Measurements from ENCODE around the gene ONECUT1.

The ONECUT1 gene

DNA sequence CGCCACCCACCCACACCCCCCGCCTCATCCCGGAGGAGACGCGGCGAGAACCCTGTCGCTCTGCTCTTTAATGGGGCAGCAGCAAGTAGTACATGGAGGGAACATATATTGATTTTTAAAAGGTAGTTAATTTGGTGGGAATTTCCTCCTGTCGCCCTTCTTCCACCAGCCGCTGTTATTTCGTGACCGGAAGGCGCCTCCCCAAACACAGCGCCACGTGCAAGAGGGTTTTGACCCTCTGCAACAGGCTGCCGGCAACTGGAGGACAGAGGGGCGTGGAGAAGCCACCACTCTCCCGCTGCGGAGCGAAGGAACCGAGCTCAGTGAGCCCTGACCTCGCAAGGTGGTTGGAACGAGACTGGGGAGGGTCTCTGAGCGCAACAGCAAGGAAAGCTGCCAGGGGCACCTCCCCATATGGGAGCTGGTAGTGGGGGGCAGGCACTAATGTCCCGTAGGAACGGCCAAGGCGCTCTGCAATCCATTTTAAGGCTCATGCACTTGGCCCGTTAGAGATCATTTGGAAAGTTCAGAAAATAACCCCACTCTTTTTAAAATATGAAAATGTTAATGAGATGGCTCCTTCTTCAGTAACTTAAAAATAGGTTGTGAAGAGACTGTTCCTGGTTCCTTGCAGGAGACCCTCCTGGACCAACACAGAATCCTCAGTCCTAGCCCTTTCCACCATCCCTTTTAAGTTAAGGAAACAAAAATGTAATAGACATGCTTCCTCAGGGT is 4.3 kb downstream of the ONECUT1 start:
- Histone ChIP-seq H3K27me3 (ENCODE audit: control insufficient read depth, insufficient read depth, low read length) (peaks cover 95% of the 10 kb centered on the region), H3K4me1 (ENCODE audit: control insufficient read depth, insufficient read depth, low read length) (peaks cover 10% of the 10 kb centered on the region), H3K4me3 (ENCODE audit: low read length) (no peak overlapping the region), H3K9ac (ENCODE audit: low read length) (no peak overlapping the region), H3K36me3 (ENCODE audit: control insufficient read depth, insufficient read depth, low read length) (no peaks in the 10 kb centered on the region), H3K9me3 (ENCODE audit: control insufficient read depth, low read length) (no peaks in the 10 kb centered on the region)

DNA sequence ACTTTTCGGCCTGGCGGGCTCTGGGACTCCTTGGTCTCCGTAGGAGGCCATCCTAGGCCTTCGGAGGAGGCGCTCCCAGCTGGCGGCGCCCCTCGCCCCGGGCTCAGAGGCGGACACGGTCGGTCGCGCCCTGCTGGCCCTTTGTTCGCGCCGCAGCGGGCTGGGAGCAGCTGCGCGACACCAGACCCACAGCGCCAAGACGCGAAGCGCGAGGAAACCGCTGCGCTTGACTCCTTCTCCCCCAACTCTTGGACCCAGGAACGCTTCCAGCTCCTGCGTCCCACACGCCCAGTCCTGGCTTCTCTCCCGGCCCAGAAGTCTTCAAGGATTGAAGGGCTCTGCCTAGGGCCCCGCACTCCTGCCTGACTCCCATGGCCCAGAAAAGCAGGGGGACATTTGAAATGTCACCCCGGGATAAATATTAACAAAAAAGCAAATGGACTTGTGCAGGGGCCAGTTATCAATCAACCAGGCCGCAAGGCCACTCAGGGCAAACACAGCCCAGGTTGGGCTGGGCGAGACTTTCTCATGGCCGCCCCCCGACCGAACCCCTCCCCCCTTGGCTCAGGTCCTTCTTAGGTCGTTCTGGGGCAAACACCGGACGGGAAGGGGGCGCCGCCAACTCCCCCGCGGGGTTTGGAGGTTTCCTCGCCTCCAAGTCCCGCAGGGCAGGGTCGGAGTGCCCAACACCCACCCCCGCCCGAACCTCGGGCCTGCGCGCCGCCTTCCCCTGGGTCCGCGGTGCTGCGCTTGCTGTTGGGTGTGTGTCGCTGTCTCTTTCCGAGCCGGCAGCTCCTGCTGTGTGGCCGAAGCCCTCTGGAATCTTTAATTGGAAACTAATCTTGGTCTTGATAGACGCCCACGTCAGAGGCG is 5.1 kb downstream of the ONECUT1 start:
- peaks cover 10% of the 10 kb centered on the region for H3K4me1 ChIP-seq (ENCODE audit: control insufficient read depth, insufficient read depth, low read length)
- no peak overlapping the region for H3K4me3 ChIP-seq (ENCODE audit: low read length)
- no peaks in the 10 kb centered on the region for H3K9me3 ChIP-seq (ENCODE audit: control insufficient read depth, low read length)
- H3K9ac ChIP-seq (ENCODE audit: low read length), result no peak overlapping the region
- H3K27me3 ChIP-seq (ENCODE audit: control insufficient read depth, insufficient read depth, low read length), result peaks cover 95% of the 10 kb centered on the region
- no peaks in the 10 kb centered on the region for H3K36me3 ChIP-seq (ENCODE audit: control insufficient read depth, insufficient read depth, low read length)

DNA sequence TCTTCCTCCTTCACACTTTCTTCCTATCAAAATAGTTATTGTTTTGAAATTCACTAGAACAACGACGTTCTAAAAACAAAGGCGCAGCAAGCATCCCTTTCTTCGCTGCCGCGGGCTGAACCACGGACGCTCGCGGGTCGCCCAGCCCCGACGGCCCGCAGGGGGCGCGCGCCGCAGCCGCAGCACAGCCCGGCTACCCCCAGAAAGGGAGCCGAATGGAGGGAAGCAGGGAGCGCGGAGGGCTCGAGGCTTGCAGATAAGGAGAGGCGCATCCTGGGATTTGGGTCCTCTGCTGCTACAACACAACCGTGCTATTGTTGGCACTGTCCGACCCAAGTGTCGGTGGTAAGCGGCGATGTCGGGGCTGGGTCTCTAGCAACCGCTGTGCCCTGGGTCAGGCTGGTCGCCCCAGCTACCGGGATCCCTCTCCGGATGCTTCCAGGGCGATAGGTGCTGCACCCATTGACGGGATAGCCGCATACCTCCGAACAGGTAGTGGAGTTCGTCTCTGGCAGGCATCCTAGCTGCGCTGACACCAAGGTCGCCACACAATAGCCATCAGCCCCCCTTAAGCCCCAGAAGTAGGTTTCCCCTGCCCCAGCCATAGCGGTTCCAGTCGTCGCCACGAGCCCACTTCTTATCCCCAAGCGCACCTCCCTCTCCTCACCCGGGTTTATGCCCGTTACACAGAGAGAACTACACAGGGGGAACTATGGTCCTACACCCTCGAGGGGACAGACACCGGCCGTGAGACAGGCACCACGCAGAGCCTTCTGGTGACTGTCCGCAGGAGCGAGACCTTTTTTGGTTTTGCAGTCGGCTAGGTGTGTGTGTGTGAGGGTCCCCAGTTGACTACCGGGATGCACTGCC is 6.0 kb downstream of the ONECUT1 start:
- H3K27me3 ChIP-seq (ENCODE audit: control insufficient read depth, insufficient read depth, low read length), result peaks cover 86% of the 10 kb centered on the region
- peaks cover 5% of the 10 kb centered on the region for H3K4me1 ChIP-seq (ENCODE audit: control insufficient read depth, insufficient read depth, low read length)
- H3K9ac ChIP-seq (ENCODE audit: low read length), result no peak overlapping the region
- no peaks in the 10 kb centered on the region for H3K9me3 ChIP-seq (ENCODE audit: control insufficient read depth, low read length)
- H3K36me3 ChIP-seq (ENCODE audit: control insufficient read depth, insufficient read depth, low read length), result no peaks in the 10 kb centered on the region
- no peak overlapping the region for H3K4me3 ChIP-seq (ENCODE audit: low read length)

DNA sequence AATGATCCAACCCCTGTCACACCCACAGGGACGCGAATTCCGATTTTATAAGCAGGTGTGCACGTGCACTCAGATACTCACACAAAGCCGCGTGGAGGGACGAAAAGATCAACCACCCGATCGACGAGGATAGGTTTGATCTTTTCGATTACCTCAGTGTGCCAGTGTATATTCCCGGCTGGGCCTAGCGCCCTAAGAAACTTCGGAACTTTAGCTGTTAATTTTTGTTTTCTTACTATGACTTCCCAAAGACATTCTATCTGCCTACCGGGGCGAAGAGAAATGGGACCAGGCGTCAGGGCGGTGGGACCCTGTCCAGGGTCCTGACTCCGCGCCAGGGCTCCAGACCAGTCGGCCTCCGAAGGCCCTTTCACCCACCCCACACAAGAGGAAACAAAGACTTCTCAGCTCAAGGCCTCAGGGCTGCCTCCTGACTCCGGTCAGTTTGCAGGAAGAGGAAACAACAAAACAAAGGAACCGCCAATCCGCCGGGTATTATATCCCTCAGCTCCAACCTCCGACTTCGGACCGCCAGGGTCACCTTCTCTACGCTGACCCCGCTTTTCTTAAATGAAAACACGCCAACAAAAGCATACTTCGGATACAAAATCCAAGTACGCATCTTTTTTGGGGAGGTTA is 6.8 kb downstream of the ONECUT1 start:
- Histone ChIP-seq H3K27me3 (ENCODE audit: control insufficient read depth, insufficient read depth, low read length) (peaks cover 78% of the 10 kb centered on the region), H3K4me1 (ENCODE audit: control insufficient read depth, insufficient read depth, low read length) (no peaks in the 10 kb centered on the region), H3K9ac (ENCODE audit: low read length) (no peak overlapping the region), H3K9me3 (ENCODE audit: control insufficient read depth, low read length) (no peaks in the 10 kb centered on the region), H3K4me3 (ENCODE audit: low read length) (no peak overlapping the region), H3K36me3 (ENCODE audit: control insufficient read depth, insufficient read depth, low read length) (no peaks in the 10 kb centered on the region)

DNA sequence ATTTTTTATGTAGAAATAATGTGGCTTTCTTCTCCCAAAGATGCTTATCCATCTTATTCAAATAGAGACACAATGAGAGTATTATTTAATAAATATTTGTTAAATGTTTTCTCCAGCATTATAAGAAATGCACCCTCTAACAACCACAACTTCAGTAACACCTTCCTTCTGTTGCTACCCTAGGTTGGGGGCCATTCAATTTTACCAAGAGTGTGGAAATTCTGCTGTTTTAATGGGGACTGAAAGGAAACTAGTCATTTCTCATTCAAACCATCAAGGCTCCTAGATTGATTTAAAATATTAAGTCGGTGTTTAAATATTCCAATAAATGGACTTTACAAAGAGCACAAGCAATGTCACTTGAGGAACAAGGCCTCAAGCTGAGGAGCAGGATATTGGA is 7.6 kb downstream of the ONECUT1 start:
- Histone ChIP-seq H3K27me3 (ENCODE audit: control insufficient read depth, insufficient read depth, low read length) (peaks cover 74% of the 10 kb centered on the region), H3K9ac (ENCODE audit: low read length) (no peak overlapping the region), H3K36me3 (ENCODE audit: control insufficient read depth, insufficient read depth, low read length) (no peaks in the 10 kb centered on the region), H3K9me3 (ENCODE audit: control insufficient read depth, low read length) (no peaks in the 10 kb centered on the region), H3K4me1 (ENCODE audit: control insufficient read depth, insufficient read depth, low read length) (no peaks in the 10 kb centered on the region), H3K4me3 (ENCODE audit: low read length) (no peak overlapping the region)

DNA sequence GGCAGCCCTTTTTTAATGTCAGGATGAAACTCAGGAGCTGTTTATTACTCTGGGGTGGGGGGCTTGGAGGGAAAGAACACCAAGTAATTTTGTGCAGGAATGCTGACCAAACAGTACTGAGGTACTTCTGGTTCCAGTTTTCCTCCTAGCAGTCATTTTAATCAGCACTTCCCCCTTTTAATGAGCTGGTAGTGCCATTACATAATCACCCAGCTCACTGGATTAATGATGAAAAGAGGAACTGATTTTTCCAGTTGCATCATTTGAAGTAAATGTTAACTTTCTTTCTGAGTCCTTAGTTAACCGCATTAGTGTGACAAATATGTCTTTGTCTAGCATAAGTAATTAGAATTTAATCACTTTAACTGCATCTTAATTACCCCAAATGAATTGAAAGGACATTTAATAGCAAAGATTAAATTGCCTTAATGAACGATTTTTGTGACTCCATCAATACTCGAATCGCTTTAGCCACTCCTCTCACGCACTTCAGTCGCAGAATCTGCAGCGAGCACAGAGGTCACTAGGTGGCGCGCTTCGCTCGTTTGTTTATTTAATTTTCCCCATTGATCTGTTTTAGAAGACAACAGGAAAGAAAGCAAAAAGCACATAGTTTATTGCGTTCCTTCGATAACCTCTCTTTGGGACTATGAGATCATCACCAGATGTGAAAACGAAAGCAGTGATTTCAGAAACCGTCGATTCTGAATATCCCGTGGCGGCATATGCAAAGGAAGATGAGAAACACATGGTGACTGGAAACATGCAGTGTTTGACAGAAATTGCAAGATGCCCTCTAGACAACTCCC is 9.8 kb downstream of the ONECUT1 start:
- H3K9ac ChIP-seq (ENCODE audit: low read length), result no peak overlapping the region
- no peaks in the 10 kb centered on the region for H3K9me3 ChIP-seq (ENCODE audit: control insufficient read depth, low read length)
- H3K4me3 ChIP-seq (ENCODE audit: low read length), result no peak overlapping the region
- peaks cover 61% of the 10 kb centered on the region for H3K27me3 ChIP-seq (ENCODE audit: control insufficient read depth, insufficient read depth, low read length)
- no peaks in the 10 kb centered on the region for H3K36me3 ChIP-seq (ENCODE audit: control insufficient read depth, insufficient read depth, low read length)
- H3K4me1 ChIP-seq (ENCODE audit: control insufficient read depth, insufficient read depth, low read length), result no peaks in the 10 kb centered on the region

DNA sequence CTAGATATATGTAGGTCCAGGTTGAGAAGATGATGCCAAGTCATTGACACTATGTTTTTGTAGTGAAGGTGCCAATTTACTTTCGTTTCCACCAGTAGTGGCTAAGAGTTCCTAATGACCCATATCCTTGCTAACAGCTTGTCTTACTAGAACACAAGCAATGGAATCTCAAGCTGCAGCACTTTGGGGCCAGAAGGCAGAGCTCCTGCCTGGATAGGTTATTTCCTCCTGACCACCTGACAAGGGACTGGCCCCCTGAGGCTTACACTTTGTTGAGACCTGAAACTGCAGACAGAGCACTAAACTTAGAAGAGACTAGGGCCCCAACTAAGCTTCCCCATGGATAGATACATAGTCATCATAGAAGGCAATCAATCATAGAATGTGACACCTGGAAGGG is 11.7 kb downstream of the ONECUT1 start:
- H3K4me3 ChIP-seq (ENCODE audit: low read length), result no peak overlapping the region
- no peaks in the 10 kb centered on the region for H3K36me3 ChIP-seq (ENCODE audit: control insufficient read depth, insufficient read depth, low read length)
- peaks cover 44% of the 10 kb centered on the region for H3K27me3 ChIP-seq (ENCODE audit: control insufficient read depth, insufficient read depth, low read length)
- no peak overlapping the region for H3K9ac ChIP-seq (ENCODE audit: low read length)
- H3K9me3 ChIP-seq (ENCODE audit: control insufficient read depth, low read length), result no peaks in the 10 kb centered on the region
- H3K4me1 ChIP-seq (ENCODE audit: control insufficient read depth, insufficient read depth, low read length), result no peaks in the 10 kb centered on the region

DNA sequence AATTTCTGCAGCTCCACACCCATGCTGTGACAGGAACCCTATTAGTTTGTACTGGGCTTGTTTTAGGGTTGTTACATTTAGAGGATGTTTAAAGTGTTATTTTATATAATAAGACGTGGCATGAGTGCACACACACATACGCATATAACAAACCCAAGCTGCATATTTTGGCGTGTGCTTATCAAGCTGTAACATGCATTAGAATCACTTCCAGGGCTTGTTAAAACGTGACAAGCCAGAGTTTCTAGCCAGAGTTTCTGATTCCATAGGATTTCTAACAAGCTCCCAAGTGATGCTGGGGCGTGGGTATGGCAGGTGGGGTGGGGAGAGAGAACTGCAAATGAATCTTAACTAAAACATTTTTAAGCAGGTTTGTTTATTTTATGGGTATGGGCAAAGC is 17.4 kb downstream of the ONECUT1 start:
- H3K4me1 ChIP-seq (ENCODE audit: control insufficient read depth, insufficient read depth, low read length), result no peaks in the 10 kb centered on the region
- H3K9ac ChIP-seq (ENCODE audit: low read length), result no peak overlapping the region
- H3K27me3 ChIP-seq (ENCODE audit: control insufficient read depth, insufficient read depth, low read length), result peaks cover 20% of the 10 kb centered on the region
- no peaks in the 10 kb centered on the region for H3K9me3 ChIP-seq (ENCODE audit: control insufficient read depth, low read length)
- H3K4me3 ChIP-seq (ENCODE audit: low read length), result no peak overlapping the region
- H3K36me3 ChIP-seq (ENCODE audit: control insufficient read depth, insufficient read depth, low read length), result no peaks in the 10 kb centered on the region

DNA sequence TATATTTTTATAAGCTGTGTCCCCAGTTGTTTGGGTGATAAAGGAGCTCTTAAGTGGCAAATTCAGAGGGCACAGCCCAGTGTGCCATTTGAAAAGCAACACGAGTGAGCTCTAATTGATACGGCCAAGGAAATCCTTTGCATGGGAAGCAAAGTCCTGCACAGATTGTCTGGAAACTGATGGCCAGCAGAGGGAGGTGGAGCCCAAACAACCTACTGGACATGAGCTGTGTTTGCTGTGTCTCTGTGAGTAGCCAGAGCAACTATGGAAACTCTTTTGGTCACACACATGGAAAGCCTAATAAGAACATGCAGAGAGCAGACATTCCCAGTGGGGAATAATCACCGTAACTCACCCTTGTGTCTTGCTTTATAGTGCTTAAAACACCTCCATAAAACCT is 24.4 kb downstream of the ONECUT1 start:
- Histone ChIP-seq H3K27me3 (ENCODE audit: control insufficient read depth, insufficient read depth, low read length) (no peaks in the 10 kb centered on the region), H3K36me3 (ENCODE audit: control insufficient read depth, insufficient read depth, low read length) (no peaks in the 10 kb centered on the region), H3K4me3 (ENCODE audit: low read length) (no peak overlapping the region), H3K9ac (ENCODE audit: low read length) (no peak overlapping the region), H3K9me3 (ENCODE audit: control insufficient read depth, low read length) (no peaks in the 10 kb centered on the region), H3K4me1 (ENCODE audit: control insufficient read depth, insufficient read depth, low read length) (no peaks in the 10 kb centered on the region)

DNA sequence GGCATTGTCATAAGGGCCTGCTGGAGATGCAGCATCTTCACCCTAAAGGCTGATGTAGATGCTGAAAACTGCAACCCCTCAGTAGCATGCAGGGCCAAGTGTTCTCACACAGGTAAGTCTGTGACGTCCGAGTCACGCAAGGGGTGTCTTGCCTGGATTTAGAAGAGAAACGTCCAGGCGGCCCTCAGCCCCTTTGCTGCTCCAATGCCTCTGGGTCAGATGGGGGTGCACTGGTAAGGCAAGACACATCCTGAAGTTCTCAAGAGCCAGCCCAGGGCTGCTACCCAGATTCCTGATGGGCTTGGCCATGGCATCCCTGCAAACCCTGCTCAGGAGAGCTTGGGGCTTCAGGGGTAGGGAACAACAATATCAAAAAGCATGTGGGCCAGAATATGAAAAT is 25.4 kb downstream of the ONECUT1 start:
- no peak overlapping the region for H3K9ac ChIP-seq (ENCODE audit: low read length)
- H3K9me3 ChIP-seq (ENCODE audit: control insufficient read depth, low read length), result no peaks in the 10 kb centered on the region
- H3K27me3 ChIP-seq (ENCODE audit: control insufficient read depth, insufficient read depth, low read length), result no peaks in the 10 kb centered on the region
- H3K4me3 ChIP-seq (ENCODE audit: low read length), result no peak overlapping the region
- no peaks in the 10 kb centered on the region for H3K36me3 ChIP-seq (ENCODE audit: control insufficient read depth, insufficient read depth, low read length)
- no peaks in the 10 kb centered on the region for H3K4me1 ChIP-seq (ENCODE audit: control insufficient read depth, insufficient read depth, low read length)

DNA sequence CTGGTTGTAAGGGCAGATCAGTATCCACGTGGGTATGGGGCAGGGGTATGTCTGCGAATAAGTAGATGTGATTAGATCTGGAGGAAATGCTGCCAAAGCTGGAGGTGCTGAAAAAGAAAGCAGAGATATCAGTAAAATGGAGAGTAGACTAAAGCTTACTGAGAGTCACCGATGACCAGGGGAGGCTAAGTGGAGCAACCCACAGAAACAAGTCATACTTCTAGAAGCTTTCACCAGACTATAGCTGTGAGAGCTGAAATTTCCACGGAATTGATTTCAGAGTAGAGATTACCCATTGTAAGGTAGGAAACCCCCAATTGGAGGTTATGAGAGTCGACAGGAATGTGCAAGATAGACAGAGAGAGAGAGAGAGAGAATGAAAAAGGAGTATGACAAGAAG is 27.5 kb downstream of the ONECUT1 start:
- Histone ChIP-seq H3K36me3 (ENCODE audit: control insufficient read depth, insufficient read depth, low read length) (no peaks in the 10 kb centered on the region), H3K4me1 (ENCODE audit: control insufficient read depth, insufficient read depth, low read length) (no peaks in the 10 kb centered on the region), H3K27me3 (ENCODE audit: control insufficient read depth, insufficient read depth, low read length) (no peaks in the 10 kb centered on the region), H3K9ac (ENCODE audit: low read length) (no peak overlapping the region), H3K4me3 (ENCODE audit: low read length) (no peak overlapping the region), H3K9me3 (ENCODE audit: control insufficient read depth, low read length) (no peaks in the 10 kb centered on the region)

All from mucosa of stomach (tissue), 1 donor.